ENCODE data around the gene TMEM45B.
"Not testable (repeated sequence)": the region's sequence is repeated elsewhere in the genome, so short reads cannot be mapped to it uniquely, and the experiment has no call there.

The TMEM45B gene

DNA sequence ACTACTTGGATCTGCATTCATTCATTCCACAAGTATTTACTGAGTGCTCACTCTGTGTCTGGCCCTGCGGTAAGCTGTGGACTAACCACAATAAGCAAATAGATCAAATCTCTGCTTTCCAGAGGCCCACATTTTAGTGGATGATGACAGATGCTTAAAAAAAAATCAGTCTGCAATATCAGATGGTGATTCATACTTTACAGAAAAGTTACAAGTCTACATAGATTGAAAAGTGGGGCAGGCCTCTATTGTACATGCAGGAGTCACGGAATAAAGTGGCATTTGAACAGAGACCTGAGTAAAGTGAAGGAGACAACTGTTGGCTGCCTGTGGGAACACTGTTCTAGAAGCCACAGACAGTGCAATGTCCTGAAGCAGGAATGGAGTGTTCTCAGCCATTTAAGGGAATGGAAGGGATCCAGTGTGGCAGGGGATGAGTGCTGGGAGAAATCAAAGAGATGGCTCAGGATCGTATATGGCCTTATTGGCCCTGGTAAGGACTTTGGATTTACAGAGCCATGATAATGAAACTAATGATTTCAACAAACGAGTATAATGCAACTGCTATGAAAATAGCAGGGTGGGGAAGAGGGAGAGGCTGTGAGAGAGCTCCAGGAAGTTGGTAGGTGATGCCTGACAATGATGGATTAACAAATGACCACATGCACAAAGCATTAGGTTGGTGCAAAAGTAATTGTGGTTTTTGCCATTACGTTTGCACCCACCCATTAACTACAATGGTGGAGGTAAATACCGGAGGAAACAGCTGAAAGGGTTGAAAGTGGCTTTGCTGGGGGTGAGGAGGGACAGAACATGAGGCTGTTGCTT, 31.1 kb downstream of the TMEM45B start:
- no peaks in the 10 kb centered on the region for H3K4me1 ChIP-seq
- no peak for DNase-seq
- H3K4me3 ChIP-seq (ENCODE audit: low read depth, low read length): no peak overlapping the region
- H3K9me3 ChIP-seq: no peaks in the 10 kb centered on the region
- no peaks in the 10 kb centered on the region; the same call in 1 of the 2 replicates for H3K27me3 ChIP-seq
- TF ChIP-seq, protein P1, sequence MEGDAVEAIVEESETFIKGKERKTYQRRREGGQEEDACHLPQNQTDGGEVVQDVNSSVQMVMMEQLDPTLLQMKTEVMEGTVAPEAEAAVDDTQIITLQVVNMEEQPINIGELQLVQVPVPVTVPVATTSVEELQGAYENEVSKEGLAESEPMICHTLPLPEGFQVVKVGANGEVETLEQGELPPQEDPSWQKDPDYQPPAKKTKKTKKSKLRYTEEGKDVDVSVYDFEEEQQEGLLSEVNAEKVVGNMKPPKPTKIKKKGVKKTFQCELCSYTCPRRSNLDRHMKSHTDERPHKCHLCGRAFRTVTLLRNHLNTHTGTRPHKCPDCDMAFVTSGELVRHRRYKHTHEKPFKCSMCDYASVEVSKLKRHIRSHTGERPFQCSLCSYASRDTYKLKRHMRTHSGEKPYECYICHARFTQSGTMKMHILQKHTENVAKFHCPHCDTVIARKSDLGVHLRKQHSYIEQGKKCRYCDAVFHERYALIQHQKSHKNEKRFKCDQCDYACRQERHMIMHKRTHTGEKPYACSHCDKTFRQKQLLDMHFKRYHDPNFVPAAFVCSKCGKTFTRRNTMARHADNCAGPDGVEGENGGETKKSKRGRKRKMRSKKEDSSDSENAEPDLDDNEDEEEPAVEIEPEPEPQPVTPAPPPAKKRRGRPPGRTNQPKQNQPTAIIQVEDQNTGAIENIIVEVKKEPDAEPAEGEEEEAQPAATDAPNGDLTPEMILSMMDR (IDR thresholded peaks at IDR 0.05; ENCODE audit: low read depth, low read length): no peak
- no peaks in the 10 kb centered on the region for H3K36me3 ChIP-seq

DNA sequence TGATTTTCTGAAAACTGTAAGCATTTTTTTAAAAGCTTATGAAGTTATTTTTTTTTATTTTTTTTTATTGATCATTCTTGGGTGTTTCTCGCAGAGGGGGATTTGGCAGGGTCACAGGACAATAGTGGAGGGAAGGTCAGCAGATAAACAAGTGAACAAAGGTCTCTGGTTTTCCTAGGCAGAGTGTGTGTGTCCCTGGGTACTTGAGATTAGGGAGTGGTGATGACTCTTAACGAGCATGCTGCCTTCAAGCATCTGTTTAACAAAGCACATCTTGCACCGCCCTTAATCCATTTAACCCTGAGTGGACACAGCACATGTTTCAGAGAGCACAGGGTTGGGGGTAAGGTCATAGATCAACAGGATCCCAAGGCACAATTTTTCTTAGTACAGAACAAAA, 31.7 kb downstream of the TMEM45B start:
- not testable (repeated sequence) for H3K4me1 ChIP-seq; H3K9me3 ChIP-seq; H3K27me3 ChIP-seq; H3K36me3 ChIP-seq; DNase-seq; H3K4me3 ChIP-seq (ENCODE audit: low read depth, low read length)

DNA sequence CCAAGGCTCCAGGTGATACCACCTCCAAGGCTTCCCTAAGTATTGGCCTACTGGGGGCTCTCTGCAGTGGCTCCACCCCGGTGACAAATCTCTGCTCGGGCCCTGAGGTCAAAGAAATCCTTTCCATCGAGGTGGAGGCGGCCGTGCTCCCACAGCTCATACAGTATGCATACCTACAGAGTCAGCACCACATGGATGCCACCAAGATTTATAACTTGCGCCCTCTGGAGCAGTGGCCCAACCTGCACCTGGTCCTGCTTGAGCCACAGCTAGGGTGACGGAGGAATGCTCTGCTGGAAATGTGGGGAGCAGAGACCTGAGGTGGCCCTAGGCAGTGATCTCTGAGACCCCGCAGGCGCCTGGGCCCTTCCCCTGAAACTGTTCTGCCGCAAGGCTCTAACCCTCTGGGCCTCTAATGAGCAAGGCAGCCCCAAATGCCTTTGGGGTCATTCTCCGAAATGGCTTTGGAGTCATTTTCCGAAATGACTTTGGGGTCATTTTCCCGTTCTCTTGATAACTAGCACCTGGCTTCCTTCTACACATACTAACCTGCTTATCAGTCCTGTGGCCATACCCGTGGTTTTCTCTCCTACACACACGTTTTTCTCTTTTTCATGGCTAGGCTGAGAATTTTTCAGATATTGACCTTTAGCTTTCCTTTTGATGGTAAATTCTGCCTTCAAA, 33.9 kb downstream of the TMEM45B start:
- no peak overlapping the region for H3K4me3 ChIP-seq (ENCODE audit: low read depth, low read length)
- TF ChIP-seq, protein P1 (IDR thresholded peaks at IDR 0.05; ENCODE audit: low read depth, low read length): no peak
- H3K27me3 ChIP-seq: no peaks in the 10 kb centered on the region; the same call in 1 of the 2 replicates
- H3K4me1 ChIP-seq: no peaks in the 10 kb centered on the region
- H3K36me3 ChIP-seq: no peaks in the 10 kb centered on the region
- H3K9me3 ChIP-seq: no peaks in the 10 kb centered on the region
- no peak for DNase-seq

DNA sequence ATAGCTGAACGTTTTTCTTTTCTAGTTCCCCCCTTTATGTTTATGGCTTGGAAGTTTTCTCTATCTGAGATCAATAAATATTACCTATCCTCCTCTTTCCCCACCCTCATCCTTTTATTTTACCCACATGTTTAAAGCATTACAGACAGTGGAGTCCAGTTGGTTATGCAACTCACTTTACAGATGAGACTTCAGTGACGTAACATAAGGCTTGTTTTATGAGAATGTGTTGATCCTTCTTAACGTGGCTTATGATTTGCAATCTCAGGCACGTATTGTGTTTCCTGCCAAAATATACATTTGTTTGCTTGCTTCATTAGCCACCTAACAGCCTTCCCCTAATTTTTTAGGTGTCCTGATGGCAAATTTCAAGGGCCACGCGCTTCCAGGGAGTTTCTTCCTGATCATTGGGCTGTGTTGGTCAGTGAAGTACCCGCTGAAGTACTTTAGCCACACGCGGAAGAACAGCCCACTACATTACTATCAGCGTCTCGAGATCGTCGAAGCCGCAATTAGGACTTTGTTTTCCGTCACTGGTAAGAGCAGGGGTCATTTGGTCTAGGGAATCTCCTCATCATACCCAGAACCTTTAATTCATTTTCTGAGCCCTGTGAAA, 36.6 kb downstream of the TMEM45B start:
- H3K9me3 ChIP-seq: no peaks in the 10 kb centered on the region
- no peaks in the 10 kb centered on the region; the same call in 1 of the 2 replicates for H3K27me3 ChIP-seq
- TF ChIP-seq, protein P1 (IDR thresholded peaks at IDR 0.05; ENCODE audit: low read depth, low read length): no peak
- H3K36me3 ChIP-seq: no peaks in the 10 kb centered on the region
- no peaks in the 10 kb centered on the region for H3K4me1 ChIP-seq
- H3K4me3 ChIP-seq (ENCODE audit: low read depth, low read length): no peak overlapping the region
- DNase-seq: no peak

DNA sequence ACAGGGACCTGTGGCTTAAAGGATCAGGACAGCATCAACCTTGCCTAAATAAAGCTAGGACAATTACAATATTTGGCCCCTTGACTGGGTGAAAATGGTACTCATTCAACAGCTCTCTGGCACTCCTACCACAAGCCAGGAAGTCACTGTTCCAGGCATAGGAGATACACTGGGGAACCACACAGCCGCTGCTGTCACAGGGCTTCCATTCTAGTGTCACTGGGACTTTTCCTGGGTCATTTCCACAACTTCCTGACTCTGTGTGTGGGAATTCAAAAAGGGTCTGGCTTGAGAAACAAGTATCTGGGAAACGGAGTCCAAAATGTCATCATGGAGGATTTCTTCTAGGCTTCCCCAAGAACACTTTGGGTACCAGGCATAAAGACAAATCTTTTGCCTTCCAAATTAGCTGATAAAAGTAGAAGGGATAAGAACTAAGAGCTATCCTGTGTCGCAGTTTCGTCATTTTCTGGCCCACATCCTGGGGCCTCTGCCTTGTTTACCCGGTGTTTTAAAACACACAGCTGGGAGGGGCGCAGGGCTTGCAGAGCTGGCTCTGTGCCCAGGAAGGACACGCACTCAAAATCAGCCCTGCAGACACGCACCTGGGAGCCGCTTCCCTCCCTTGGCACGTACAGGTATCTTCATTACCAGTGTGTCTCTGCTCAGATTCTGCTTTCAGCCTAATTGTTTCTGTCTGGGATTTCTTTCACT, 38.0 kb downstream of the TMEM45B start:
- Histone ChIP-seq H3K36me3 (no peaks in the 10 kb centered on the region), H3K9me3 (no peaks in the 10 kb centered on the region), H3K27me3 (no peaks in the 10 kb centered on the region; the same call in 1 of the 2 replicates), H3K4me1 (no peaks in the 10 kb centered on the region), H3K4me3 (ENCODE audit: low read depth, low read length) (no peak overlapping the region)
- TF ChIP-seq, protein P1 (IDR thresholded peaks at IDR 0.05; ENCODE audit: low read depth, low read length): no peak
- no peak for DNase-seq

DNA sequence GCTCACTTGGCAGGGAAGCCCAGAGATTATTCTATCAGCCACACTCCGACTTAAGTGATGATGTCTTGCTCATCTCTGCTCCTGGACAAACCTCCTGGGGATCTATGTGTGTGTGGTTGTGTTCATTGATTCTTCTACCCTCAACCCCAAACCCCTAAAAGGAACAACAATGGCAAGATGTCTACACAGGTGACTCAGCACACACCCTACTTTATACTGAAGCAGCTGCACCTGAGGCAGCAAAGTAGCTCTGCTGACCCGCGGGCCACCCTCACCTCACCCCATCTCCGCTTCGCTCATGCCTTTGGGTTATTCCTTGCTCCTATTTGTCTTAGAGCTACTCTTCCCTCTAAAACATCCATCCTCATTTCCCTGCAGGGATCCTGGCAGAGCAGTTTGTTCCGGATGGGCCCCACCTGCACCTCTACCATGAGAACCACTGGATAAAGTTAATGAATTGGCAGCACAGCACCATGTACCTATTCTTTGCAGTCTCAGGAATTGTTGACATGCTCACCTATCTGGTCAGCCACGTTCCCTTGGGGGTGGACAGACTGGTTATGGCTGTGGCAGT, 38.7 kb downstream of the TMEM45B start:
- Histone ChIP-seq H3K9me3 (no peaks in the 10 kb centered on the region), H3K27me3 (no peaks in the 10 kb centered on the region; the same call in 1 of the 2 replicates), H3K36me3 (no peaks in the 10 kb centered on the region), H3K4me1 (no peaks in the 10 kb centered on the region), H3K4me3 (ENCODE audit: low read depth, low read length) (no peak overlapping the region)
- TF ChIP-seq, protein P1 (IDR thresholded peaks at IDR 0.05; ENCODE audit: low read depth, low read length): no peak
- DNase-seq: no peak

Data from BE2C (cell line).